PC-3 (cell line): Measurements from ENCODE around the gene GMDS. TPM values are rescaled to one million over a fixed set of nuclear protein-coding genes. Genes with fewer than 3 reads are reported as not detected.

Experiments
- ATAC-seq: fragments of 200-7000 bp; cut with Tn5 transposase; 2 replicates; pipeline ENCODE4 v1.9.1; 2020; ENCODE audit warnings: mild to moderate bottlenecking, moderate library complexity
- BruUV-seq: library from RNA; stranded (reverse); fragments of 400-500 nt; replicated peaks from 2 replicates; lab custom pipeline; 2021; lab: Mats Ljungman, UMichigan
- CTCF ChIA-PET: fragments of 300-600 bp; sonication (Branson Sonifier 250); formaldehyde crosslinking; loops from one replicate; lab custom pipeline; 2022; ENCODE audit warnings: antibody characterized with exemption; lab: Charles Lee
- POLR2A ChIA-PET: fragments of 300-600 bp; sonication (Branson Sonifier 250); formaldehyde crosslinking; loops from one replicate; lab custom pipeline; 2022; ENCODE audit warnings: antibody characterized with exemption; ENCODE audit not compliant: unreplicated experiment; lab: Charles Lee
- DNase-seq: peaks from one replicate; pipeline ENCODE4 v3.0.0-alpha.2; 2015
- H2AFZ ChIP-seq: fragments of 300-600 bp; sonication (generic); 2 replicates; pipeline ENCODE4 v1.6.0; 2016; ENCODE audit warnings: antibody characterized with exemption, low read length
- H3F3A ChIP-seq: fragments of 300-600 bp; sonication (generic); one replicate; pipeline ENCODE4 v1.6.0; 2017; ENCODE audit warnings: antibody characterized with exemption, low read length, control low read depth, mild to moderate bottlenecking; ENCODE audit not compliant: unreplicated experiment
- H3K27ac ChIP-seq: fragments of 300-600 bp; sonication (generic); 2 replicates; pipeline ENCODE4 v1.5.1; 2016; ENCODE audit warnings: mild to moderate bottlenecking, low read length
- H3K27me3 ChIP-seq: fragments of 300-600 bp; sonication (generic); 2 replicates; pipeline ENCODE4 v1.6.1; 2016; ENCODE audit warnings: low read length, mixed read lengths
- H3K36me3 ChIP-seq: fragments of 300-600 bp; sonication (generic); 2 replicates; pipeline ENCODE4 v1.6.1; 2016; ENCODE audit warnings: low read depth, mixed run types, low read length, mixed read lengths
- H3K4me1 ChIP-seq: fragments of 300-600 bp; sonication (generic); 2 replicates; pipeline ENCODE4 v1.5.1; 2016; ENCODE audit warnings: low read length; ENCODE audit not compliant: insufficient read depth
- H3K4me2 ChIP-seq: fragments of 300-600 bp; sonication (generic); 2 replicates; pipeline ENCODE4 v1.6.0; 2016; ENCODE audit warnings: low read length
- H3K4me3 ChIP-seq: fragments of 300-600 bp; sonication (generic); 2 replicates; pipeline ENCODE4 v1.5.1; 2016; ENCODE audit warnings: mild to moderate bottlenecking, low read length, mixed read lengths
- H3K79me2 ChIP-seq: fragments of 300-600 bp; sonication (generic); 2 replicates; pipeline ENCODE4 v1.6.1; 2017; ENCODE audit warnings: low read length, mixed read lengths
- H3K9ac ChIP-seq: fragments of 300-600 bp; sonication (generic); 2 replicates; pipeline ENCODE4 v1.6.0; 2016; ENCODE audit warnings: mild to moderate bottlenecking, low read length
- H3K9me2 ChIP-seq: fragments of 300-600 bp; sonication (generic); replicated peaks from 2 replicates; pipeline ENCODE4 v1.6.1; 2016; ENCODE audit warnings: mixed run types, low read length, mixed read lengths
- H3K9me3 ChIP-seq: fragments of 300-600 bp; sonication (generic); 2 replicates; pipeline ENCODE4 v1.6.1; 2016; ENCODE audit warnings: low read length, mixed read lengths
- H4K20me1 ChIP-seq: fragments of 300-600 bp; sonication (generic); 2 replicates; pipeline ENCODE4 v1.6.1; 2016; ENCODE audit warnings: low read length, mixed read lengths
- EZH2 ChIP-seq: fragments of 300-600 bp; sonication (generic); IDR thresholded peaks from one replicate; pipeline ENCODE4 v1.6.1; 2017; ENCODE audit warnings: antibody characterized with exemption, mild to moderate bottlenecking, low read length; ENCODE audit not compliant: unreplicated experiment
- EZH2phosphoT487 ChIP-seq: fragments of 300-600 bp; sonication (generic); IDR thresholded peaks from 2 replicates; pipeline ENCODE4 v1.6.1; 2018; ENCODE audit warnings: mild to moderate bottlenecking, antibody characterized with exemption, low read length, borderline replicate concordance
- intact Hi-C: fragments of 100-400 bp; cut with micrococcal nuclease; formaldehyde crosslinking; loops from 2 replicates; pipeline ENCODE4 v1.9.0; 2023
- total RNA-seq: library from RNA; depleted of rRNA; stranded (reverse); fragments of >200 nt; gene quantifications from 2 replicates; pipeline ENCODE4 v1.2.3, GENCODE V29; 2014
- TF ChIP-seq, protein P1 (sequence below): fragments of 300-600 bp; sonication (generic); conservative IDR thresholded peaks from 2 replicates; pipeline ENCODE4 v1.5.1; 2017; ENCODE audit warnings: antibody characterized with exemption, low read depth, mild to moderate bottlenecking, low read length

The GMDS gene
- total RNA-seq, 1 experiment from 2014 or later, result 18.3 TPM

- H3K9me2 ChIP-seq, result no peaks in the 10 kb centered on the region
- H3K27ac ChIP-seq, result no peak overlapping the region
- no peak overlapping the region for H3K4me2 ChIP-seq
- CTCF ChIA-PET, result interaction anchor here (1.1 kb wide), 2 partner anchors 39 to 145 kb away, joined by 3 to 12 read pairs; no protein-coding TSS in a partner anchor
- ATAC-seq, result no peak
- no peak for DNase-seq
- intact Hi-C loops, result loop anchor here (2.0 to 5.0 kb wide), 2 partner anchors 39 to 240 kb away; partner anchors contain the start of gene GMDS
- H4K20me1 ChIP-seq, result peaks cover 3% of the 10 kb centered on the region
- no peaks in the 10 kb centered on the region; the same call in 1 of the 2 replicates for H3K36me3 ChIP-seq
- H2AFZ ChIP-seq, result no peak overlapping the region
- H3K9ac ChIP-seq, result no peak overlapping the region
- no peaks in the 10 kb centered on the region for H3K9me3 ChIP-seq
- peaks cover 32% of the 10 kb centered on the region for H3K79me2 ChIP-seq
- no peak overlapping the region for H3K4me3 ChIP-seq
- BruUV-seq, result no TSS peak
- POLR2A ChIA-PET, result interaction anchor here (0.5 to 0.6 kb wide), 2 partner anchors 38 to 324 kb away, joined by 3 to 4 read pairs; no protein-coding TSS in a partner anchor
- no peaks in the 10 kb centered on the region for H3K27me3 ChIP-seq
- no peaks in the 10 kb centered on the region for H3K4me1 ChIP-seq
- no peak for TF ChIP-seq EZH2phosphoT487
- TF ChIP-seq, protein P1, sequence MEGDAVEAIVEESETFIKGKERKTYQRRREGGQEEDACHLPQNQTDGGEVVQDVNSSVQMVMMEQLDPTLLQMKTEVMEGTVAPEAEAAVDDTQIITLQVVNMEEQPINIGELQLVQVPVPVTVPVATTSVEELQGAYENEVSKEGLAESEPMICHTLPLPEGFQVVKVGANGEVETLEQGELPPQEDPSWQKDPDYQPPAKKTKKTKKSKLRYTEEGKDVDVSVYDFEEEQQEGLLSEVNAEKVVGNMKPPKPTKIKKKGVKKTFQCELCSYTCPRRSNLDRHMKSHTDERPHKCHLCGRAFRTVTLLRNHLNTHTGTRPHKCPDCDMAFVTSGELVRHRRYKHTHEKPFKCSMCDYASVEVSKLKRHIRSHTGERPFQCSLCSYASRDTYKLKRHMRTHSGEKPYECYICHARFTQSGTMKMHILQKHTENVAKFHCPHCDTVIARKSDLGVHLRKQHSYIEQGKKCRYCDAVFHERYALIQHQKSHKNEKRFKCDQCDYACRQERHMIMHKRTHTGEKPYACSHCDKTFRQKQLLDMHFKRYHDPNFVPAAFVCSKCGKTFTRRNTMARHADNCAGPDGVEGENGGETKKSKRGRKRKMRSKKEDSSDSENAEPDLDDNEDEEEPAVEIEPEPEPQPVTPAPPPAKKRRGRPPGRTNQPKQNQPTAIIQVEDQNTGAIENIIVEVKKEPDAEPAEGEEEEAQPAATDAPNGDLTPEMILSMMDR, result no peak
- no peak for TF ChIP-seq EZH2
- no peaks in the 10 kb centered on the region for H3F3A ChIP-seq
Observed at GRCh38 chr6:2208468-2208867, 36.9 kb downstream of the GMDS start.

DNA sequence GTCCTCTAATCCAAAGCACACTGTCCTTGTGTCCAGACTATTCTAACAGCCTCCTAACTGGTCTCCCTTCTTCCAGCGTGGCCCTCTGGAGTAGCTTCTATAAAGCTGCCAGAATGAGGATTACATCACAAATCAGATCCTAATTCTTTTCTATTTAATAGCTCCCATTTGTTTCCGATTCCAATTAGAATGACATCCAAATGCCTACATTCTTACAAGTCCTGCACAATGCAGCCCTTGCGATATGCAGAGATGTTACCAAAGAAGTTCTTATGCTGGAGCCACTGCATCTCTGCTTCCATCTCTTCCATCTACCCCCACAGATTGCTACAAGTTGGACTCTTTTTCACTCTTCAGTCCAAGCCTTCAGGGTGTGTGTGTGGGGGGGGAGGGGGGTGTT, 40.0 kb downstream of the GMDS start:
- ATAC-seq (no peak), DNase-seq (no peak)
- Histone ChIP-seq H3K79me2 (peaks cover 27% of the 10 kb centered on the region), H3K9me2 (no peaks in the 10 kb centered on the region), H3K4me2 (no peak overlapping the region), H3K27ac (no peak overlapping the region), H3F3A (no peaks in the 10 kb centered on the region), H2AFZ (no peak overlapping the region), H3K4me3 (no peak overlapping the region), H3K9me3 (no peaks in the 10 kb centered on the region), H3K27me3 (no peaks in the 10 kb centered on the region), H3K9ac (no peak overlapping the region), H3K4me1 (no peaks in the 10 kb centered on the region), H3K36me3 (no peaks in the 10 kb centered on the region; the same call in 1 of the 2 replicates), H4K20me1 (peaks cover 3% of the 10 kb centered on the region)
- BruUV-seq, result no TSS peak
- ChIA-PET CTCF (interaction anchor here (0.6 kb wide), 1 partner anchor 282 kb away, joined by 4 read pairs; no protein-coding TSS in a partner anchor), POLR2A (no interaction called here)
- TF ChIP-seq, protein P1, result no peak
- TF ChIP-seq EZH2phosphoT487, result no peak
- no peak for TF ChIP-seq EZH2
- intact Hi-C loops, result loop anchor here (5.0 kb wide), 1 partner anchor 42 kb away; the partner anchor contains the start of gene GMDS

DNA sequence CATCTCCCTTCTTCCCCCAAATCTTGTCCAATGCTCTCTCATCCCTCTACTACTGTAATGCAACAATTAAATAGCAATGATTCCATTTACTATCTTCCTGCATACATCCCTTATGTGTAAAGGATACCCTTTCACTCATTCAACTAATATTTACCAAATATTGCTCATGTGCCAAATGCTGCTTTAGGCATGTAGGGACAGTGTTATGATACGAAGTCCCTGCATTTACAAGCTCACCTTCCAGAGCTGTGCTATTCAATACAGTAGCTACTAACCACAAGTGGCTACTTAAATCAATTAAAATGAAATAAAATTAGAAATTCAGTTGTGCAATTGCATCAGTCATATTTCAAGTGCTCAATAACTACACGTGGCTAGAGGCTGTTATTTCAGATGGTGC, 41.1 kb downstream of the GMDS start:
- Histone ChIP-seq H2AFZ (no peak overlapping the region), H3K9me3 (no peaks in the 10 kb centered on the region), H4K20me1 (peaks cover 3% of the 10 kb centered on the region), H3K4me1 (no peaks in the 10 kb centered on the region), H3K4me3 (no peak overlapping the region), H3K79me2 (peaks cover 27% of the 10 kb centered on the region), H3F3A (no peaks in the 10 kb centered on the region), H3K9ac (no peak overlapping the region), H3K4me2 (no peak overlapping the region), H3K27ac (no peak overlapping the region), H3K9me2 (no peaks in the 10 kb centered on the region), H3K27me3 (no peaks in the 10 kb centered on the region), H3K36me3 (no peaks in the 10 kb centered on the region; the same call in 1 of the 2 replicates)
- peak; percentile 48 for DNase-seq
- TF ChIP-seq EZH2phosphoT487 (no peak), EZH2 (no peak)
- TF ChIP-seq, protein P1, result no peak
- intact Hi-C loops, result no loop called here
- no TSS peak for BruUV-seq
- CTCF ChIA-PET, result no interaction called here
- peak; percentile 86 for ATAC-seq
- POLR2A ChIA-PET, result no interaction called here
